GM19397 (cell line): Measurements from ENCODE around the gene UACA.

ENCODE experiments used
- ATAC-seq: cut with Tn5 transposase; IDR thresholded peaks from one replicate; pipeline ENCODE4 v1.9.1; 2021; ENCODE audit warnings: mild to moderate bottlenecking, moderate library complexity; ENCODE audit not compliant: unreplicated experiment

Gene UACA

DNA sequence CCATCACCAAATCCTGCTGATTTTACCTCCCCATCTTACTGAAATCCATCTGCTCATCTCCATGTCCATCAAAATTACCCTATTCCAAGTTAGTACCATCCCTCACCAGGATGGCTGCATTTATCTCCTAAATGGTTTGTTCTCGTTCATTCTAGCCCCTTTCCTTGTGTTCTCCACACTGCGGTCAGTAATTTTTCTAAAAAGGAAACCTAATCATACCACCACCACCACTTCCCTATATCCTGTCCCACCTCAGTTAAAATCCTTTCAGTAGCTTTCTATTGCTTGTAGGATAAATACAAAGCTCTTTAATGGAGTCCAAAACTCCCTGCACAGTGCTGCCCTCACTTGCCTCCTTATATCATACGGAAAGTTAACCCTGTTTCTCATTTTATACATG is 51.1 kb downstream of the UACA start:
- ATAC-seq: no peak

DNA sequence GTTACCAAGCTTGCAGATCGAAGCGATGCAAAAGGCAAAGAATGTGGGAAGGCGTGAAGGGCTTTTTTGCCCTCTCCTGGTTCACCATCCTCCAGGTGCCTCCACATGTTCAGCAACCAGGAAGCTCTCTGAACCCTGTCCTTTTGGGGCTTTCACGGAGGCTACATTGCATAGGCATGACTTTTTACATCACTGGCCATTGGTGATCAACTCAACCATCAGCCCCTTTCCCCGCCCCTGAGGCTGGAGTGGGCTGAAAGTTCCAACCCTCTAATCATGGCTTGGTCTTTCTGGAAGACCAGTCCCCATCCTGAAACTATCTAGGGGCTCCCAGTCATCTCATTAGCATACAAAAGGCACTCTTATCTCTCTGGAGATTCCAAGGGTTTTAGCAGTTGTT is 52.6 kb downstream of the UACA start:
- no peak for ATAC-seq

DNA sequence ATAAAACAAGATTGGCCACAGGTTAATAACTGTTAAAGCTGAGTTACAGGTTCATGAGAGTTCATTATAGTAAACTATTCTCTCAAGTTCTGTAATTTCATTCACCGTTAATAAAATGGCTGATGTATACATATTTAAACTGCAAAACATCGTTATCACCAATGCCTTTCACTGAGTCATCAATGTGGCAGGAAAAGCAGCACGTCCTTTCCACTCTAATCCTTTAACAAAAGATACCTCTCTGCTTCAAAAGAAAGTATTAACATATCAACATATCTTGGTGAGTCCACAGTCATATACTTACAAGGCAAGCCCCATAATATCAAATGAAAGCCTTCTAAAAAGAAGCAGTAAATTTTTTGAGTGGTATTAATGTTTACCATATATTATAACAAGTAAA is 54.5 kb downstream of the UACA start:
- ATAC-seq: no peak

DNA sequence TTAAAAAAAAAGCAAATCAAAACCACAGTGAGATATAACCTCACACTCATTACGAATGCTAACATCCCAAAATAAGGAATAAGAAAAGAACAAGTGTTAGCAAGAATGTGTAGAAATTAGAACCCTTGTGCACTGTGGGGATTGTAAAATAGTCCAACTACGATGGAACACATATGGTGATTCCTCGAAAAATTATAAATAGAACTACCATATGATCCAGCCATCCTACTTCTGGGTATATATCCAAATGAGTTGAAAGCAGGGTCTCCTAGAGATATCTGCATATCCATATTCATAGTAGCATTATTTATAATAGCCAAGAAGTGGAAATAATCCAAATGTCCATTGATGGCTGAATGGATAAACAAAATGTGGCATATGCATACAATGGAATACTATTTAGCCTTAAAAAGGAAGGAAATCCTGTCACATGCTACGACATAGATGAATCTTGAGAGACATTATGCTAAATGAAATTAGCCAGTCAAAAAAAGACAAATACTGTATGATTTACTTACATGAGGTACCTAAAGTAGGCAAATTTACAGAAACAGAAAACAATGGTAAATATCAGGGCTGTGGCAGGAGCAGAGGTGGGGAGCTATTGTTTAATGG is 55.6 kb downstream of the UACA start:
- ATAC-seq: no peak

DNA sequence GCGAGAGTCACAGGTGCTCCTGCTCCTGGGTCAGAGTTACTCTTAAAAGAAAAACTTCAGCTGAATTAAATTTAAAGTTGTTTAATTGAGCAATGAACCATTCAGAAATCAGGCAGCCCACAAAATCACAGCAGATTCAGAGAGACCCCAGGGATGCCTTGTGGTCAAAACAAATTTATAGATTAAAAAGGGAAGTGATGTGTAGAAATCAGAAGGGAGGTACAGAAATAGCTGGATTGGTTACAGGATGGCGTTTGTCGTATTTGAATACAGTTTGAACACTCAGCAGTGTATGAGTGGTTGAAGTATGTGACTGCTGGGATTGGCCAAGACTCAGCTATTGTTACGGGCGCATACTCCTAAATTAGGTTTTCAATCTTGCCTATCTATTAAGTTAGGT is 58.6 kb downstream of the UACA start:
- no peak for ATAC-seq

DNA sequence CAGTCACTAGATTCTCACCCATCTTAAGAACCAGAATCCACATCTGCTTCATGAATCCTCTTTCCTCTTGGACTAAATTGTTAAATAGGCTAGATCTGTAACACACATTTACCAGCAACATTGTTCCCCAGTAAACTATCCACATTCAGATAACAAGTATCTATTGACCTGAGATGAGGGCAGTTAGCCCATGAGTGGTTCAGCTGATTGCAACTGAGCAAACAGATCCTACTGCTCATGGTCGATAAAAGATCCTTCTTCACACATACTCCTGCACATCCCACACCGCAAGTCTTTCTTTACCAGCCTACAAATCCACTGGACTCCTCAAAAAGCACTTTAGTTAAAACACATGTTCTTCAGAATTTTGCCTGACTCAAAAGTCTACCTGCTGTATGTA is 59.2 kb downstream of the UACA start:
- ATAC-seq: no peak

DNA sequence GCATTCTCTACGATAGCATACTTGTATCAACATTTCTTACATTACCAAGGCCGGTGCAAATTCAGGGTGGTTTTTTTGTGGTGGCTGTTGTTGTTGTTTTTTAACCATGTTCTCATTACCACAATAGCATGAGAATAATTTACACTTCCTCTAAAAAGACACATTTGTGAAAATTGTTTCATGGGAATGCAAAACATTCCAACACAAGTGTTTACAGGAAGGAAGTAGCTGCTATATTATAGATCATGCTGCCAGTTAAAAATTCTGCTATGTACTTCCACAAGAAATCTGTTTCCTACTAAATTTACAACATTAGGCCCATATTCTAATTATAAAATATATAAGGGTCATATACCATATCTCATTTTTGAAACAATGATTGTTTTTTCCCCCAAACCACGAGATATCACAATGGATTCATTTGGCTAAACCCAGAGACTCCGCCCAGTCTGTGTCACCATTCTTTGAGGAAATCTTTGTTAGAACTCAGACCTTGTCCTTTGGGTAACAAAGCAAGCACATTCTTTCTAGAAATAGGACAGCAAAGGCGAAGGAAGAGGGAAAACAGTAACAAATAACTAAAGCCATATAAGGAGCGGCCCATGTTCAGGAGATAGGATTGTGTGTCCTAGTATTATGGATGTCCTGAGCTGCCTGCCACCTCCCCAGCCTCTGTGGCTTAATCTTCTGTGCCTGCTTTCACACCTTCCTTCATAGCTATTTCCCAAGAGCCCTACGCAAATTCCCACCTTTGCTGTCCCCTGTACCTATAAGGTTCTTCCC is 60.1 kb downstream of the UACA start:
- no peak for ATAC-seq

DNA sequence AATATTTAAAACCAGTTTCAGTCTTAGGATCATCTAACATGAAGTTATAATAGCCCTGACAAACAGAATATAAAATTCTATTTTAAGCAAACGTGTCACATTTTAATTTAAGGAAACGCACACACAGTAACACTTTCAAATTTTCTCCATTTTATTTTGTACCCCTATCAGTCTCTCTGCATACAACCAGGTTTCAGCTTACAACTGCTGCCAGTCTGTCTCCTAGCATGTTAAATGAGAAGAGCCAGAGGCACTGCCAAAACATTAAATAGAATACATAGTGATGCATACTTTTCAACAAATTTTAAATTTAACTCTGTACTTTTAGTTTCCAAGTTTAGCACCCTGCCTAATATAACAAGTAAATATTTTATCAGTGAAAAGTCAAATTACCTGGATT is 60.8 kb downstream of the UACA start:
- ATAC-seq: no peak

DNA sequence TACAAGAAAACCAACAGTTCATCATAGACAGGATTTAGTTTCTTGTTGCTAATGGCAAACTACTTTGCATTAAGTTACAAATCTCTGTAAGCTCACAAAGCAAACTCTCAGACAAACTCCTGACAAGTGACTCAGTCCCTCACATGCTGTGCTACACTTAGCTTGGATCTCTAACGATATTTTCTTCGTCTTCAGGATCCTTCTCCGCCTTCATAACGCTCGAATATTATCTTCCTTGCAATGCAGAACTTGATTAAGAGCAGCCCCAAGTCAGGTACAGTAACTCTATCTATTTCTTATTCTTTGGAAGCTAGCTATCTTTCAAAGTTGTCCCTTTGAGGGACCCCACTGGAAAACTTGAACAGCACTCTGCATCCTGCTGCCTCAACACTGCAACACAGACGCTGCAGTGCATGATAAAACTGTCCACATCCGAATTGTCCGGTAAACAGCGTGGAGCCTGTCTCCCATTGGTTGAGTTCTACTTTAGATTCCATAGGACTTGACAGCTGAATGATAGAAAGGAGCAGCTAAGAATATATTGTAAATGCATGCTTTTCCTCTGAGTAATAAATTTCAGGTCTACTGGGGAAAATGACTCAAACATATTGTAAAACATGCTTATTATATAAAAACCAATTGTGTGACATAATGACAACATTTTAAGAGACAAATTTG is 61.3 kb downstream of the UACA start:
- ATAC-seq: no peak

DNA sequence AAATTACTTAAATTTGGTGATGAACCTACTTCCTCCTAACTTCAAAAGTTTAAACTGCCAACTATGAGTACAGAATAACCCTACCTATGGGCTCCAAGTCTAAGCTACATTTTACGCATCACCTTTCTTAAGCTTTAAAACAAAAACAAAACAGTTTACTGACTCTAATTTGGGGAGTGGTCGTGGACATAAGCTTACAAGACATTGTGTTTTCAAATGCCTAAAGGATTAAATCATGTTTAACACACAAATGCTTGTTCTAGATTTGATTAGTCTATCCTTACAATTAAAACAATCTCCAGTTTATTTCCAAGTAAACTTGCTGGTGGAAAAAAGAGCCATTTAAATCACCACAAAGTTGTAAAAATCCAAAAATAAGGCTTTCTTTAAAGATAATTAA is 62.2 kb downstream of the UACA start:
- no peak for ATAC-seq

DNA sequence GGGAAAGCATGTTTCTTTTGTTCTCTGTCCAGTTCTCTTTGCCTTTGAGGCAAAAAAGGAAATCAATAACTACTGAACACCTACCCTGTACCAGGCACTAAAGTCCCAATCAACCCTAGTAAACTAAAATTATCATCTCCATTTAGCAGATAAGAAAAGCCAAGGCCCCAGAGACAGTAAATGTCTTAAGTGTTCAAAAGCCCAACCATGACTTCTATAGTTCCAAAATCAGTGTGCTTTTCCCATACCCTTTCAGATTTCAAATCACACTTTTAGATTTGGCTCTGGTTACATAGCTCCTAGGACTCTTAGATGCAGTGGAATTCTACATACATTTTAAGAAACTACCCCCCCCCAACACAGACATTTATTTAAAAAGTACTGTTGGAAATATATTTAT is 63.5 kb downstream of the UACA start:
- no peak for ATAC-seq

DNA sequence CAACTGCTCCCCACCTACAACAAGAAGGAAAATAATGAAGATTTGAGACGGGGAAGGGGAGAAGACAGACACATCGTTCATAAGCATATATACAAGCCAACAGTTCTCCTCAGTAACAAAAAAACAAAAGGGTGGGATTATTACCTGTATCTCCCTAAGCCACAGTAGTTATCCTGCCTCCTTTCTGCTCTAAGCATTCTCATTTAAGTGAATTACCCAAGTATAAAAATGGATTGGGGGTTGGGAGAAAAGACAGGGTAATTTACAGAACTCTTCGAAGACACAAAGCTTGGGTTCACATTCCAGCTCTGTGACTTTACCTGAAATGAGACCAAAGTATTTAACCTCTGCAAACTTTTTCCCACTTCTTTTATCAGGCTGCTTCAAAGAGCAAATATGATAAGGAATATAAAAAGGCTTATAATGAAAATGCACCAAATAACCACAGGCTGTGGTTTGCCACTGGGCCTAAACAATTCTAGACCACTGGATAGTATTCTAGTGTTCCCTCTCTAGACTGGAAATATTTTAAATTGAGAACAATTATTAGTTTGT is 64.4 kb downstream of the UACA start:
- ATAC-seq: no peak

DNA sequence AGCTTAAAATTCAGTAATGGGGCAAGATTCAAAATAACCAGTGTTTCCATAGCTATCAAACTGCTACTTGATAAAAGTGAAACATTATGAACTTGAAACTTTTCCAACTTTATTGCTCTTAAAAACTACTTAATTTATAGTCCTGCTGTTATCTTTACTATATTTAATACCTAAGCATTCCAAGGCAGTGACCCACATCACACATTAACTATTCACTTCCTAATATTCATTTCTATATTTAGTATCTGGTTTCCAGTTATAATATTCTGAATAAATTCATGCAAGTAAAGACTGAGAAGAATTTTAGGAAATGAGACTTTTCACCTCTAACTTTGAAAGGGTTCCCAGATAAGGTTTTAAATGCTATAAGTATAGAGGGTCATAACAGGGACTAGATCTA is 64.9 kb downstream of the UACA start:
- ATAC-seq: no peak

DNA sequence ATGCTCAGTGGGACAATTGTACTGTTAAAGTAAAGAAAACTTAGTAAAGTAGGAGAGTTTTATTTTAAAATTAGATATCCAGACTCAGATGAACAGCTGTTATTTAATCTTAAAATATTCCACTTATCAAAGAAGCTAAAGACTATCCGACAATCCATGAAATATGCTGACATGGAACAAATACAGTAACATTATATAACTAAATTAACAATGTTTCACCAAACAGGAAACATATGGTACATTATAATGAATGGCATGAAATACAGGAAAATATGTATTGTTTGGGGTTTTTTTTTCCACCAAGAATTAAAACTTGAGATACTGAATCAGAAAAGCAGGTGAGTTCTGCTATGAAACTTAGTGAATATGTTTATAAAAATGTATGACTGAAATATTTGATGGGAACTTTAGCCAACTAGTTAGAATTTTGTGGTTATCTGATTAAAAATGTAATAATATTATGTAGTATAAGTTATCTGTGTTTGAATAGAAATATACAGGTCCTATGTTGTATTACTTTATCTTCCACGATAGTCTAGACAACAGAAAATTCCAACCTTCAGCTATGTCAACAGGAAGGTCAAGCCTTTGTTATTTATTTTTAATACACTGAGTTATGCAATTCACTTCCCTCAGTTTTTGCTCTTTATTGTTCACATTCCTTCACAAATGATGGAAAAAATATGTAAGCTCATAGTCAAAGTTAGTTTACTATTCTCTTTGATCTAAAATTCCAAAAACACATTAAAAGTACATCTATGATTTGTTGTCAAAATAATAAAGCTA is 72.7 kb downstream of the UACA start:
- ATAC-seq: no peak

DNA sequence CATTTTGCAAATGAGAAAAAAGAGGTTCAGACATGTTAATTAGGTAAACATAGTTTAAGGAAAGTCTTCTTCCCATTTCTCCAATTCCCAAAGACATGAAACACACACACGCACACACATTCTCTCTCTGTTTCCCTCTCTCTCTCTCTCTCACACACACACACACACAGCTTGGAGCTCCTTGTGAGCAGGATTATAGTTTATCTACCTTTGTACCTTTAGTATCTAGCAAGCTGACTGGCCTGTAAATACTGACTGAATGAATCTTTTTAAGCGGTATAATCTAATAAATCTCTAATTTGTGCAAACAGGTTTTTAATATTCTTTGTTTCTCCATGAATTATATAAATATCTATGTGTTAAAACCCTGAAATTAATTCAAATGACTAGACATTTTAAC is 73.3 kb downstream of the UACA start:
- no peak for ATAC-seq

DNA sequence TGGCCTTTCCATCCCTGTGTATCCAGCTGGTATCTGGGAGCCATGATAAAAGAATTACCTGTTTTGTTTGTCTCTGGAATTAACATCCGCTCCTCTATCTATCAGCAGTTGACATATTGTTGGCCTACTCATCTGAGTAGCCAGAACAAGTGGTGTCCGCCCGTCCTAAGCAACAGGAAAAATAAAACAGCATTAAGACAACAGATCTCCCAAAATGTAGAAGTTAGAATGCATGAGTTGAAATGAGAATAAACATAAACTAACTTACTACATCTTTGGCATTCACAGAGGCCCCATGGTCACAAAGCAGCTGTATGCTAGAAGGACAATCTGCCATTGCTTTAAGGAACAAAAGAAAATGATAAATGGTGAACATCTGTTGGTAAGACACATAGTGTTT is 75.9 kb downstream of the UACA start:
- ATAC-seq: no peak

DNA sequence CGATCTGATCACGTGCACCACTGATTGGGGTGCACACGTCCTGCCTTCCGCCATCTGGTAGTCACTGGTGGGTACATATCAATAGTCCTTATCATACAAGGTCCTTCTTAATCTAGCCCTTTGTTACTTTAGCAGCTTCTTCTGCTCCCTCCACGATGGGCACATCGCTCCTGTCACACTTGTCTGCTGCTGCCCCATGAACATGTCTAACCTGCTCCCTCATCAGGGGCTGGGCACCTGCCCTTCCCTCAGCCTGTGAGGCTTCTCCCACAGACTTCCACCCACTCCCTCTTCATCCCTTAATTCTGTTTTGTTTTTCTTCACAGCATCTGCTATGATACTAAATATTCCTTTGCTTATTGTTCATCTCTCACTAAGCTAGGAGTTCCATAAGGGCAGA is 82.5 kb downstream of the UACA start:
- ATAC-seq: no peak

DNA sequence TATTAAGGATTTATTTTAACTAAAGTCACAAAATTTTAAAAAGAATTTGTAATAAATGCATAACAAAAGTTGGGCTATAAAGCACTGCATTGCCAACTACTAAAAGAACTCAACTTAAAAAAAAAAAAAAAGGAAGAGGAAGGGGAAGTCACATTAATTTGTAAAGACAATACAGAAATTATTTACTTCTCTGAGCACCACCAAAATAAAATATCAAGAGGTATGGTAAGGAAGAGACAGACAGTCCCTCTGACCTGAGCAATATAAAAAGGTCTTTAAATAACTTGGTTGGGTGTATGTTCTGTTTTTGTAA is 83.5 kb downstream of the UACA start:
- no peak for ATAC-seq

DNA sequence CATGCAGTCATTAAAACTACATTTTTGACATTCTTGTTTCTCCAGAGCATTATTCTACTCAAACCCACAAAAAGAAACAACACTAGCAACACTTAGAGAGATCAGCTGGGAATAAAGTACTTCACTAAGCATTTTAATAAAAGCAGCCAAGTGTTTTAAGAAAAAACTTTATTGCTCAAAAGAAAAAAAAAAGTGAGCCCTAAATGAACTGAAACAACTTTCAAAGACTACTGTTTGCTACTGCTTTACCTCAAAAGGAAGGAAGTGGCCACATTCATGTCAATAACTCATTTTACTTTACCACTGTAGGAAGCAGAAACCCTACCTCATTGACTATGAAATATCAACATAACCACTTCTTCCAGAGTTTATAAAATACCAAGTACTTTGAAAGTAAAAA is 91.3 kb downstream of the UACA start:
- ATAC-seq: no peak

DNA sequence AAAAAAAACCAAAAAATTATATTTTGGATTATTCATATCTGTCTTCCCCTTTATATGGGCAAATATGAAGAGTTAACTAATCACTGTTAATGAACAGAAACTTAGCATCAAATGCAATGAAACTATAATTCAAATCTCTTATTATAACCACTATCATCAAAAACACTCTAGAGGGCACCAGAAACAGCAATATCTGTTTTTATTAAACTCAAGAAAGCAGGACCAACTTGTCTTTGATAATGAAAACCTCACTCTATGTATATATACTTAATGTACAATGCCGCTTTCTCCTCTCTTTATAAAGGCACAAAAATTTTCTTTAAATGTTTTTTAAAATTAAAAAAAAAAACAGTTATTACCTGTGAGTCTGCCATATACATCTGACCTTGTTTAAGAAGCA is 92.7 kb downstream of the UACA start:
- no peak for ATAC-seq

DNA sequence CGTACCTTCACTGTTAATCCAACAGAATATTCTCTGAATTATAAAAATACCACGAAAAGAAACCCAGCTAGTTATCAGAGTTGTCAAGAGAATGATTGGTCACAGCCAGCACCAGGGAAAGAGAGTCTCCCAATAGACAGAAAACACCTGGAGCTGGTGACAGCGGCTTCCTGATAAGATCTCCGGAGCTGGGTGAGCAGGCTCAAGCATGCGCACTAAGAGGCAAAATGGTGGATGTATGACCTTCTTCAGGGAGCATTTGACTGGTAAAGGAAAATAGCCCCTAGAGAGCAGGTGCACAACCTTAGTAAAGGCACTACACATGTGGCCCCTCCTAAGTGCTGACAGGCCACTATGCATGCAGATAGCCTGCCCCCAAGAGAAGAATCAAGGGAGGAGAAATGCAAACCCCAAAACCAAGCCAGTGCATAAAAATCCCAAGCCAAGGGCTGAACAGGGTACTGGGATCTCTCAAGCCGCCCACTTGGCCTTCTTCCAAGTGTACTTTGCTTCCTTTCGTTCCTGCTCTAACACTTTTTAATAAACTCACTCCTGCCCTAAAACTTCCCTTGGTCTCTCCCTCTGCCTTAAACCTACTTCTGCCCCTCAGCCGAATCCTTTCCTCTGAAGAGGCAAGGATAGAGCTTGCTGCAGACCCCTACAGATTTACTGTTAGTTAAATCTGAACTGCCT is 93.2 kb downstream of the UACA start:
- ATAC-seq: no peak
